ENCODE results near the gene BICC1. TPM values are rescaled to one million over a fixed set of nuclear protein-coding genes. Genes with fewer than 3 reads are reported as not detected.

The BICC1 gene
- total and polyA plus RNA-seq, 2 of the 4 experiments (the other 2 are of a cell fraction): 5.7 to 42.5 TPM

GRCh38 chr10:58704671-58705141 lies 192.0 kb downstream of the BICC1 start:
- H2AK9ac ChIP-seq (replicated peaks; ENCODE audit: low read depth, low read length, poor library complexity): no peak overlapping the region
- intact Hi-C loops (cut with micrococcal nuclease): loop anchor here (5.0 kb wide), 1 partner anchor 37 kb away; no protein-coding TSS in a partner anchor
- H3K4me2 ChIP-seq (ENCODE audit: low read depth, low read length): peak overlapping the region; percentile 47; the same call in 1 of the 2 replicates
- TF ChIP-seq USF2 (IDR thresholded peaks at IDR 0.05; ENCODE audit: low read depth, low read length) (no peak), RAD21 (IDR thresholded peaks at IDR 0.05; ENCODE audit: low read length) (no peak), CEBPB (IDR thresholded peaks at IDR 0.05; ENCODE audit: low read depth, low read length) (no peak), MXI1 (IDR thresholded peaks at IDR 0.05; ENCODE audit: borderline replicate concordance, low read depth, low read length) (no peak), CHD1 (IDR thresholded peaks at IDR 0.05; ENCODE audit: low read depth, low read length) (no peak), ELK1 (IDR thresholded peaks at IDR 0.05; ENCODE audit: borderline replicate concordance, low read depth, low read length) (no peak), BHLHE40 (IDR thresholded peaks at IDR 0.05; ENCODE audit: low read depth, low read length) (no peak), MAFK (IDR thresholded peaks at IDR 0.05; ENCODE audit: low read depth, low read length) (no peak), POLR2A (IDR thresholded peaks at IDR 0.05; ENCODE audit: low read depth, low read length) (no peak), SMC3 (IDR thresholded peaks at IDR 0.05; ENCODE audit: low read depth, low read length) (no peak), RFX5 (IDR thresholded peaks at IDR 0.05; ENCODE audit: low read depth, low read length) (no peak), FOS (IDR thresholded peaks at IDR 0.05; ENCODE audit: low read depth, low read length) (no peak), MAZ (IDR thresholded peaks at IDR 0.05; ENCODE audit: borderline replicate concordance, low read depth, low read length) (no peak), NFE2L2 (IDR thresholded peaks at IDR 0.05; ENCODE audit: low read depth, low read length) (no peak)
- TF ChIP-seq, protein P1, sequence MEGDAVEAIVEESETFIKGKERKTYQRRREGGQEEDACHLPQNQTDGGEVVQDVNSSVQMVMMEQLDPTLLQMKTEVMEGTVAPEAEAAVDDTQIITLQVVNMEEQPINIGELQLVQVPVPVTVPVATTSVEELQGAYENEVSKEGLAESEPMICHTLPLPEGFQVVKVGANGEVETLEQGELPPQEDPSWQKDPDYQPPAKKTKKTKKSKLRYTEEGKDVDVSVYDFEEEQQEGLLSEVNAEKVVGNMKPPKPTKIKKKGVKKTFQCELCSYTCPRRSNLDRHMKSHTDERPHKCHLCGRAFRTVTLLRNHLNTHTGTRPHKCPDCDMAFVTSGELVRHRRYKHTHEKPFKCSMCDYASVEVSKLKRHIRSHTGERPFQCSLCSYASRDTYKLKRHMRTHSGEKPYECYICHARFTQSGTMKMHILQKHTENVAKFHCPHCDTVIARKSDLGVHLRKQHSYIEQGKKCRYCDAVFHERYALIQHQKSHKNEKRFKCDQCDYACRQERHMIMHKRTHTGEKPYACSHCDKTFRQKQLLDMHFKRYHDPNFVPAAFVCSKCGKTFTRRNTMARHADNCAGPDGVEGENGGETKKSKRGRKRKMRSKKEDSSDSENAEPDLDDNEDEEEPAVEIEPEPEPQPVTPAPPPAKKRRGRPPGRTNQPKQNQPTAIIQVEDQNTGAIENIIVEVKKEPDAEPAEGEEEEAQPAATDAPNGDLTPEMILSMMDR (conservative IDR thresholded peaks at IDR 0.05; ENCODE audit: low read depth, low read length): no peak

More at GRCh38 chr10:58704671-58705141, 192.0 kb downstream of the BICC1 start:
- Histone ChIP-seq H3K36me3 (ENCODE audit: control insufficient read depth, insufficient read depth, low read length) (no peaks in the 10 kb centered on the region; the same call in none of the 2 replicates), H3K9me1 (ENCODE audit: insufficient read depth, low read length) (peaks cover 9% of the 10 kb centered on the region), H3K14ac (replicated peaks; ENCODE audit: low read depth, low read length) (no peak overlapping the region), H4K8ac (ENCODE audit: low read depth in 2 of 2, low read length in 2 of 2) (peak overlapping the region; percentile 14 to 21; a peak in 1 of 4 replicates), H2BK120ac (ENCODE audit: low read depth, low read length) (peak overlapping the region; percentile 3), H3K27me3 (ENCODE audit: control insufficient read depth, insufficient read depth, low read length) (no peaks in the 10 kb centered on the region), H4K91ac (ENCODE audit: insufficient read depth, low read depth, low read length) (no peak overlapping the region), H3K4me3 (ENCODE audit: insufficient read depth, low read depth, low read length) (no peak overlapping the region), H3K23ac (ENCODE audit: low read depth, low read length) (no peak overlapping the region), H2BK15ac (ENCODE audit: low read depth, low read length) (0 out of 3 replicates have a peak overlapping the region, but pooled peaks have one; percentile 6), H2AFZ (replicated peaks; ENCODE audit: low read length, poor library complexity) (no peak overlapping the region), H3K4me1 (ENCODE audit: control insufficient read depth, insufficient read depth, low read length) (peaks cover 14% of the 10 kb centered on the region), H3K18ac (ENCODE audit: low read depth, low read length) (peak overlapping the region; percentile 8; the same call in 1 of the 2 replicates), H2AK5ac (ENCODE audit: low read depth, low read length) (no peak overlapping the region), H3K9me3 (ENCODE audit: control insufficient read depth, insufficient read depth, low read length) (no peaks in the 10 kb centered on the region), H3K9ac (ENCODE audit: low read depth, low read length) (no peak overlapping the region; the same call in 1 of the 2 replicates), H2BK20ac (ENCODE audit: low read depth, low read length) (peak overlapping the region; percentile 2; the same call in 1 of the 2 replicates), H3K79me1 (ENCODE audit: low read depth in 1 of 2, low read length in 2 of 2) (peaks cover 20 to 29% of the 10 kb centered on the region in 2 experiments), H2BK5ac (ENCODE audit: low read depth, low read length, poor library complexity, severe bottlenecking) (peak overlapping the region; percentile 41), H4K5ac (ENCODE audit: low read depth, low read length) (no peak overlapping the region), H3K27ac (ENCODE audit: insufficient read depth, low read length) (peak overlapping the region; percentile 12; the same call in 1 of the 2 replicates), H3K4ac (ENCODE audit: low read depth, low read length) (no peak overlapping the region; the same call in 1 of the 2 replicates), H3K56ac (ENCODE audit: extremely low read depth, insufficient read depth, low read length) (no peak overlapping the region; the same call in 1 of the 2 replicates), H4K20me1 (ENCODE audit: insufficient read depth, low read length) (no peaks in the 10 kb centered on the region; the same call in 1 of the 2 replicates)
- dilution Hi-C loops (cut with HindIII; ENCODE audit: low sequenced_read_pairs, unreplicated experiment): no loop called here
- in situ Hi-C loops (cut with MboI; ENCODE audit: low sequenced_read_pairs): no loop called here
- 20% methylated on average over 1 of the region's 5 CpGs; no CpG with 5 or more reads in 1 of the 2 experiments for WGBS, 2 experiments (ENCODE audit: extremely low coverage in 2 of 2, insufficient read length in 1 of 2)
- BruUV-seq (replicated peaks): no TSS peak
- peak; percentile 50 for ATAC-seq (ENCODE audit: low read depth)
- POLR2A ChIA-PET (ENCODE audit: unreplicated experiment): no interaction called here
- peak; percentile 50 for DNase-seq
- CTCF ChIA-PET: interaction anchor here (0.6 kb wide), 1 partner anchor 71 kb away, joined by 6 read pairs; no protein-coding TSS in a partner anchor

Data from IMR-90 (cell line).